GM18861 (cell line): ENCODE measurements around the gene LCP1.
"Not testable (repeated sequence)": the region's sequence is repeated elsewhere in the genome, so short reads cannot be mapped to it uniquely, and the experiment has no call there.

Experiments used
- ATAC-seq: cut with Tn5 transposase; IDR thresholded peaks from one replicate; pipeline ENCODE4 v1.9.1; 2021; ENCODE audit not compliant: unreplicated experiment

LCP1 gene

DNA sequence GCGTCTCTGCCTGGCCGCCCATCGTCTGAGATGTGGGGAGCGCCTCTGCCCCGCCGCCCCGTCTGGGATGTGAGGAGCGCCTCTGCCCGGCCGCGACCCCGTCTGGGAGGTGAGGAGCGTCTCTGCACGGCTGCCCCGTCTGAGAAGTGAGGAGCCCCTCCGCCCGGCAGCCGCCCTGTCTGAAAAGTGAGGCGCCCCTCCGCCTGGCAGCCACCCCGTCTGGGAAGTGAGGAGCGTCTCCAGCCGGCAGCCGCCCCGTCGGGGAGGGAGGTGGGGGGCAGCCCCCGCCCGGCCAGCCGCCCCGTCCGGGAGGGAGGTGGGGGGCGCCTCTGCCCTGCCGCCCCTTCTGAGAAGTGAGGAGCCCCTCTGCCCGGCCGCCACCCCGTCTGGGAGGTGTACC lies 19.2 kb downstream of the LCP1 start:
- not testable (repeated sequence) for ATAC-seq

DNA sequence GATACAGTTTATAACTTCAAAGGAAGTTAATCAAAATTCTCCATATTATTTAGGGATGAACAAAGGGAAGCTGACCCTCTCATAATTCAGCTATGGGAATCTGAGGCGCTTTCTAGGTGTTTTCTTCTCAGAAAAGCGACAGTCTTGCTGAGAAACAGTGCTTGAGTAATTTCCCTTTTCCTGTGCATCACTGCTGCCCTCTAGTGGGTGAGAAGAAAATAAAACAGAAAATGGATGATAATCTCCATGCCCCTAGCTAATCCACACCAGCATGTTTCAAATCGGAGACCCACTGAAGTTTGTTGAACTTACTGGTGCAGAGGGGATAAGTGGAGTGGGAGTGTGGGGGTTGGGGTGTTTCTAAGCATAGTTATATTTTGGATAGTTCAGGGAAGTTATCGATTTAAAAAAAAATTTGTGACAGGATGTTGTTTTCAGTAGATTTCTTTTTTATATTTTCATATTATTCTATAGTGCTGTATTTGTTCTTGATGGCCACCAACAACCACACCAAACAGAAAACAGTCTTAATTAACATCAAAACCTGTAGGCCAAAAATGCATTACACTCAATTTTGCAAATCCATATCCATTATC lies 21.4 kb downstream of the LCP1 start:
- ATAC-seq: peak; percentile 35

DNA sequence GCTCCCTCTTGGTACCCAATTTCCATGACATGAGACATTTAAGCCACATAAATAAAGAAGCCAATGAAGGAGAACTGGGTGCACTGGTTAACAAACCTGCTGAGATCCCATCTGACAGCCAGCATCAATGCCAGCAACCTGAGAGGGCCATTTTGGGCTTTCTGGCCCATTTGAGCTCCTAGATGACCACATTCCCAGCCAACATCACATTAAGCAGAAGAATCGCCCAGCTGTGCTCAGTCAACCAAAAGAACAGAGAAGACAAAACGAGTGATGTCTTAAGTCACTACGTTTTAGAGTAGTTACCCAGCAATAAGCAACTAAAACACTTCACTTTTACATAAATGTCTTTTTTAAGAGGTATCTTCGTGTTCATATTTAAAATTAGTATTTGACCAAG lies 21.9 kb downstream of the LCP1 start:
- no peak for ATAC-seq

DNA sequence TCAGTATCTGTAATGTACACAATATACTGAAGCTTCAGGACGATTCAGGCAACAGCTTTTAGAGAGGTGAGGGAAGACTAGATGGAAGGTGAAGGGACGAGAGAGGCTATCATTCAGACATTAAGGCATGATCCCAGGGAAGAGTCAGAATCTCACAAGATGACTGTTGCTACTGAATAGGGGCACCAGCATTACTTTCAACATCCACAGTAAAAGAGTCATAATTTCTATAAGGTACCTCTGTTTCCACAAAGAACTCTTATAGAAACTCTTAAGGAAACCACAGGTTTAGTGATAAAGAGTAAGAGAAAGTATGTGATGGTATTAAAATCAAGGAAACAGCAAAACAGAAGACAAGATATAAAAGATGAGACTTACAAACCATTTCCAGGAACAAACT lies 23.0 kb downstream of the LCP1 start:
- ATAC-seq: no peak

DNA sequence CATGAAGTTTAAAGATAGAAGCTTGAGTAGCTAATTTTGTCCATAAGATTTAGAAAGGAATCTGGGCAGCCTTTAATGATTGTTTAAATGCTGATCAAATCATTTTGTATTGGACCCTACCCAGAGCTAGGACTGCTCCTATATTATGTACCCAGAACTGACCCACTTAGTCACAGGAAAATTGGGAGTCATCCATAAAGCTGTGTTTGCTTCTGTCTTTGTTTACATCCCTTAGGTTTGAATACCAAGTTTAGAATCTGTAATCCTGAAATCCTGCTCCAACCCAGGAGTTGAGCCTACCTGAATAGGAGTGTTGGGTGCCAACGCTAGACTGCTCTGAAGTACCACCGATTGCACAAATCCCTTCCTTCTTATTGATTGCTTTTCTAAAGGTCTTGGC lies 23.8 kb downstream of the LCP1 start:
- ATAC-seq: no peak

DNA sequence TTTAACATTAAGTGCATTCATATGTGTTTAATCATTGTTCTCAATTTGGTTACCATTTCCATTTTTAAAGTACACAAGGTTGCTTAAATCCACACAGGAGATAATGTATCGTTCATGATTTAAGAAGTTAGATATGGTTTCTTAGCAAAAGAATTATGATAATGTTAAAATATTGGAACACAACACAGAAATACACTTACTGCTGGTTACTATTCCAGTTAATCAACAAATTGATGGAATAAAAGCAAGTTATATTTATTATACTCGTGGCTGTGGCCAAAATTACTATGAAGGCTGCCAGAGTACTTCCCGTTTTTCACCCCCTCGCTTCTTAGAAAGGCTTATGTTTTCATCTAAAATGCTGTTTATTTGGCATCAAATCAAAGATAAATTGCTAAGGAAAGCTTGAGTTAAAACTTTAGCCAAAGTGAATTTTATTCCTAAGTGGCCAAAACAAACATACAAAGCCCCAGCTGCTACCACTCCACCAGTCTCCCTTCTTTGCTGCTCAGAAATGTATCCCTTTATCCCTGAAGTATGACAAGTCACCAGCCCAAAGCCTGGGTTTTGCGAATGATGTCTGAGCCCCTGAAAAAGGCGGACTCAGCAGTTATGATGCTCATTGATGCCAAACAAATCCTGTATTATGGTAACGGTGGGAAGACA lies 27.7 kb downstream of the LCP1 start:
- ATAC-seq: no peak

DNA sequence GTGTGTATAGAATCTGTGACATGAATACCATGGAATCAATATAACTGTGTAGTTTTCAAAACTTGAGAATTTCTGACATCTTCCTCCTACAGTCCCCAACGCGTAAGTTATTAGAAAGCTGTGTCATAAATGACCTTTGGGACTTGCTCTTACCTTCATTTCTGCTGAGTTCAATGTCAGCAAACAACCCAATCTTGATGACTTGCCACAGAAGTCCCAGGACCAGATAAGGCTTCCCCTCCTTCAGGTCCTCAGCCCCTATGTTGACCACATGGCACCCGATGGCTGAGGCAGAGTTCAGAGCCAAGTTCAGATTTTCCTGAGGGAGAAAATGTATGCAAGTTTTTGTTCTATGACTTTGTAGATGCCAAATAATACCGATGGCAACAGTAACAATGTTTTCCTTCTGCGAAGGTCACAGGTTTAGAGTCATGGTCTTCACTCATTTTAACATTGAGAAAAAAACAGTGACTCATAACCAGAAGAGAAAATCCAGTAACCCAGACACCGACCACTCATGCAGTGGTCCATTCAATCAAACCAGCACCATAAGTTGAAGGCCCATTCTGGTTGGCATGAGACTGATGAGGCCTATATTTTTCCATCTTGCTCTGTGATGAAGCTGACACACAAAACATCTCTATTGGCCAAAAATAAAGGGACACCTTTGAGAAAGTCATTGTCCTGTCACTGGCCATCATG lies 29.2 kb downstream of the LCP1 start:
- ATAC-seq: no peak

DNA sequence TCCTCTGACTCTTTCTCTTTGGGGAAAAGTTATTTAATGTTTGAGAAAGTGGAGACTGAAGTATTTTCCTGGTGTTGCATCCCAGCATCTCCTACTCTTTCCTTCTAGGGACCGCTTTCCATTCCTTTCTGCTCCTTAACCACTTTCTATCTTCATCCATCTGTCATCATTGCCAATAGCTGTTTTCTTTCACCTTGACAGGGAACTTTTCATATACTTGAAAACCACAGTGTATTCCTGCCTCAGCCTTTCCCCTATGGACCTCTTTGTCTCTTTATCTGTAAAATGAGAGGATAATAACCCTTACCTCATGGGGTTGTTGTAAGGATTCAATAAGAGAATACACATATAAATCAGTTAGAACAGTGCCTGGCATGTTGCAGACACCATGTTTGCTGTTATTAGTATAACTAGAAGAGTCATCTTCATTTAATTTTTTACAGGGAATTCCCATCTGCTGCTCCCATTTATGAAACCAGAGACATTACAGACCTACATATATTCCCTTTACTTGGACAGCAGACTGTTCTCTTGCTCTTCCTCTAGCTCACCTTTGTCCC lies 31.8 kb downstream of the LCP1 start:
- no peak for ATAC-seq

DNA sequence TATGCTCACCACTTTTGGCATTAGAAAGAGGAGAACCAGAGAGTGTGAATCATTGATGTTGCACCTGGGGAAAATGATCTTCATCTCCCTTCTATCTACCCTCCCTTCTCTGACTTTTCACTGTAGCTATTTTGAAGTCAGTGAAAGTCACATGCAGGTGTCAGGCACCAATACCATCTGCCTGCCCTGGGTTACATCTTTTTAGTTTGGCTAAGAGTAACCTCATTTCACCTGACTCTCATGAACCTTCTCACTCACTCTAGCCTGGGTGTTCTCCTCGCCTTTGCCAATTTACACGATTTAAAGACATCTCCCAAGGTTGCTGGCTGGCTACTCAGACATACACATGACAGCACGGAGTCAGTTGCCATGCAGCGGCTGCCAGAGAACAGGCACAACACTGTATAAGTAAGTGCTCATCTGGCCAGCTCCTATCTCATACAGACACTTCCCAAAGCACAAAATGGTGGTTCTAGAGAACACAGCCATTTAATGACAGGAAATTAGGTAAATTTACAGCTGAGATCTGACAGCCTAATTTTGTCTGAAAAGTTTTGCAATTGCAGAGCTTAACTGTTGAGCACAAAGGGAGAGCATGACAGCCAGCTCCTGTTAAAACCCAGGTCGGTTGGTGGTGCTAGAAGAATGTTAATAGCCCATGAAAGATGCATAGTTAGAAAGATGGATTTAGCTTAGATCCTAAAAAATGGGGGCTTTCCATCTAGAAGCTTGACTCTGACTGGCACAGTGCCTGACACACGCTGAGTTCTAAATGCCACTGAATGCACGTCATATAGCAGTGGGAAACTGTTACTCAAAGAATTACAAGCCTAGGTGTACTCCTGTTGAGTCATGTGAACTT lies 32.5 kb downstream of the LCP1 start:
- ATAC-seq: no peak

DNA sequence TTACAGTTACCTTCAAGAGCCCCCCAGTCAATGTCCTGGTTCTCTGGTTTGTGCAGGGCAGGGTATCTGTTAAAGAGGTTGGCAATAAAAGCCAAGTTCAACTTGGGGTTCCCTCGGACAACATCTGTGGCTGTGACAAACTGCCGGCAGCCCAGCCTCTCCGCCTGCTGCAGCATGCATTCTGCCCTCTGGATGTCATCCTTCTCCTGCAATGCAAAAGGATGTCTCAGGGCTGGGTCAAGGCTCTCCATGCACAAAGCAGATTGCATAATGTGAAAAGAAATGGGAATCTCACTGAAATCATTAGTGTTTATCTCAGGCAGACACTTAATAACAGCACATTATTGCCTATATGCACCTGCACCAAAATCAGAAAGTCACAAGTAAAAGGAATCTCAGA lies 35.1 kb downstream of the LCP1 start:
- ATAC-seq: no peak

DNA sequence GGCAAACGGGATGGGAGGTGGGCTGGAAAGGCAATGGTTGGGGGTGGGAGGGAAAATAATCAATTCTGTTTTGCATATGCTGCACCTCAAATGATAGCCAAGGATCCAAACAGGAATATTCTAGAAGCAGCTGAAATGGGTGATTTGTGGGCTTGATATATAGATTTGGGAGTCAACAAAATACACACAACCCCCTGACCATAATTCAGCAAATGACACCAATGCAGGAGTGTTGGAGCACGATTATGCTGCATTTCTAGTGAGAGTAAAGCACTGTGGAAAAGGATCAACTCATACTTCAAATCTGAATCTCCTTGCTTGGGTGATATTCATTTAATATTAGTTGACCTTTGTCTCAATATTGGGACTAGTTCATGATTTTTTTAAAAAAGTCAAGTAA lies 36.0 kb downstream of the LCP1 start:
- no peak for ATAC-seq

DNA sequence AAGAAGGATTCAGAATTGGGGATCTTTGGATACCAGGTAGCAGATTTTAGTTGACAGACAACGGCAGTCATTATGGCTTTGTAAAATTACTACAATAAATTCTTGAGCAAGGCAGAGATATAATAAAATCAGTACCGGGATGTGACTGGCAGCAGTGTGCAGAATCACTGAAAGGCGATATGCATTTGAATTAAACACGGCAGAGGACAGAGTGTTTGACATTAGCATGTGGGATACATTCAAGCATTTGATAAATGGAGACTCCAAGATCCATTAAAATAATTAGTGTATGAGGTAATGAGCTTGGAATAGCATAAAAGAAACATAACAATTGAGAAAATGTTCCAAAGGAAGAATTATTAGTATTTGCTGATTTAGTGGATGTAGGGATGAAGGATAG lies 36.8 kb downstream of the LCP1 start:
- ATAC-seq: no peak

DNA sequence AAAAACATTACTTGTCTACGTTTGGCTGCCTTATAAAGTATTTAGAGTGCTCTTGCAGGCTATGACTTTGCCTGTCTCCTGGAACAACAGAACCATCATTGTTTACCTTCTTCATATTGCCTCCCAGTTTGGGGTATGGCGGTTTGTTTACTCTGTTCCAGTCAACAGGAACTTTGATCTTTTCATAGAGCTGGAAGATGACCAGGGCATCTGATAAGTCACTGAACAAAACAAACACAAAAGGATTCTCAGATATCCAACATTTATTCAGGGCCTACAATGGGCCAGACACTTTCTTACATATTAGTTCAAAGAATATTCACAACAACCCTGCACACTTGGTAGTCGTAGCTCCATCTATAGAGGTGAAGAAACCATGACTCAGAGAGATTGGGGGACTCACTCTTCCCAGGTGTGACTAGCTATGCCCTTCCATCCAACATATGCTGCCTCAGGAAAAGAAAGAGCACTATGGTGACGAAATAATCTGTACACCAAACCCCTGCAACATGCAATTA lies 38.7 kb downstream of the LCP1 start:
- no peak for ATAC-seq

DNA sequence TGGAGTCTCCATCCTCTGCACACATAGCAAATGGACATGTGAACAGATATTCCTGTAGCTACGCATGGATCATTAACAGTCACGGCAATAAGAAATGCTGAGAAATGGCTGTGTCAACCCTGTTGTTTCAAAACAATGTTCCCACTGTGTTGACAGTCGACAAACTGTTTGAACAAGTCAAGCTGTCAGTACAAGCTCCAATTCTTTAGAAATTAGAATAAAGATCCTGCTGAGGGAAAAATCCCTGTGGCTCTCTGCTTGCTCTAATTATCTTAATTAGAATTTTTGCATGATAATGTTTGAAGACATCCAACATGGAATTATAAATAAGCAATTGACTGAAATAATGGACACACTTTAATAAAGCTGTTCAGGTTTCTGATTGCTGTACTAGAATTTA lies 39.2 kb downstream of the LCP1 start:
- ATAC-seq: no peak

DNA sequence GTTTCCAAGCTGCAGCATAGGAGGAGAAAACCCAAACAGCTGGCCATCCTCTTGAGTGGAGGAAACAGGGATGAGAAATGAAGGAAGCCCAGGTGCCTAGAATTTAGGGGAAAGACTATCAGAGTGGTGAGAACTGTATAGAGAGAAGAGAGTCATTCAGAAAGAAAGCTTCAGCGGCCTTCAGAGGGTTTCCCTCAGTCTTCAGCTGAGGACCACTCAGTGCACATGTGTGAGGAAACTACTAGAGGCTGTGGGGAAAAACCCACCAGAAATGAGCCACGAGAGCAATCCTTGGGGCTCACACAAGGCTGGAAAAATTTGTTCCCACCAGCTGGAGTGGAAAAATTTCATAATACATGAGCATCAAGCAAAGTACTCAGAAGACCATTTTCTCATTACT lies 41.9 kb downstream of the LCP1 start:
- no peak for ATAC-seq

DNA sequence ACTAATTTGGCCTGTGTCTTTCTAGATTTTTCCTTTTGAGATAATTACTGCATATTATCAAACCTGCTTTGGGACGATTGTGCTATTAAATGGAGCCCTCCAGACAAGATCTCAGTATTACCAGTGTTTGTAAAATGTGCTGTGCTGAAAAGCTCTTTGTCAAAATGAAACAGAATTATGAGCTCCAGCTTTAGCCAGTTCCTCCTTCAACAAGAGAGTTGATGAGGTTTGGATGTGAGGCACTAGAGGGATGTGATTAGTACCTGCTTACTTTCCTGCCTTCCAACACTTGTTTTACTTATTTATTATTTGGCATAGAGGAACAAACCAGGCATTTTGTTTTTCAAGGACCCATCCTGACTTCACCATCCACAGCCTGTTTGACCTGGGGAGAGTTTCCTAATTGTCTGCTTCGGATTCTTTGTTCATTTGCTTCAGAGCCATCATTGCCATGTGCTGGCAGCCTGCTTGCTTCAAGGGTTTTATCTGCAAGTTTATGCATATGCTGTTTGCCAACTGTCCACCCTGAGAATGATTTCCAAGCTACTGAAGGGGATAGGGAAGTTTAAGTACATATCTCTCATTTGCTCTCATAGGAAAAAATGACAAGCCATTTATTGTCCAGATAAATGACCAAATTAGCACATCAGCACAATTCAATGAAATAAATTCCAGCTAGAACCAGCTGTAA lies 44.2 kb downstream of the LCP1 start:
- ATAC-seq: no peak

DNA sequence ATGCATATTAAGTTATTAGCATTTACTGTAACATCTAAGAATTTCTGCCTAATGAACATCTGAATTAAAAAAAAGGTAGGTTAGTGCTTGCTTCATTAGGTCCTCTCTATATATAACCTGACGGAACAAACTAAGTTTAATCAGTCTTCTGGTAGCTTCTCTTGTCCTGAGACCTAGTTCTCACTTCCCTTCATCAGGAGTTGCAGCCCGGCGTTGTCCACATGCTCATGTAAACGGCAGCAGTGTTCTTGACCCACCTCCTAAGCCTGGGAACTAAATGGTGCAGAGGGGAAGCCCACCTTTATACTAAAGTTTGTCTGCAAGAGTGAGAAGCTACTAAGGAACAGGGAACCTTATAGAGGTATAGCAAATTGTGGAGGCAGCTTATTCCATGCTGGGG lies 45.3 kb downstream of the LCP1 start:
- no peak for ATAC-seq

DNA sequence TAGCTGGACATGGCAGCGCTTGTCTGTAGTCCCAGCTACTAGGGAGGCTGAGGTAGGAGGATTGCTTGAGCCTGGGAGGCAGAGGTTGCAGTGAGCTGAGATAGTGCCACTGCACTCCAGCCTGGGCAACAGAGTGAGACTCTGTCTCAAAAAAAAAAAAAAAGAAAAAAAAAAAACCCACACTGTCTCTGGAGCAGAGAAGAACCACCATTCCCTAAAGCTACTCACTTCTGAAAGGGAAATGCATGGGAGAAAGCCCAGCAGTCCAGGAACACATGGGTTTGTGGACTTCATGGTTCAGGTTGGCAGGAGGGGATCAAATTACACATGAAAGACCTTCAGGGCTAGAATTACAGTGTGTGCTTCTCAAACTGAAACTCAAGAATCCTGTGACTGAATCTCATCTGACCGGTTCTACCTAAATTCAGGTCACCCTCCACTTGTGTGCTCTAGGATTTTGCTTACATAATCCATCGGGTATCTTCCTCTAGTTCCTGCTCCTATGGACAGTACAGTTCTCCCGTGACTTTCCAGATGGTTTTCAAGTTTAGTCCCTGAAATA lies 46.9 kb downstream of the LCP1 start:
- no peak for ATAC-seq

DNA sequence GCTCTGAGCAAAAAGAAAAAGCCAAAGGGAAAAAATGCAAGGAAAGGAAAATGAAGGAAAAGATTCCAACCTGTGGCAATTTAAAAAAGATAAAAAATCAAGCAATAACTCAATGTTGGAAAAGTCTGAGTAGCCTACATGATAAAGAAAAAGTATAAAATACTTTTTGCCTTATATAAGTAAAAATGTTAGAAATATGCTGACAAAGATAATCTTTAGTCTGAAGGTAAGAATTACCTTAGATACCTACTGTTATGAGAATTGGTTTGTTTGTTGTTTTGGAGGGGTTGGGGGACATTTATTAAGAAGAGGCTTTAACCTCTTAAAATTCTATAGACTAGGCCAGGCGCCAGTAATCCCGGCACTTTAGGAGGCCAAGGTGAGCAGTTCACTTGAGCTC lies 47.5 kb downstream of the LCP1 start:
- ATAC-seq: no peak

DNA sequence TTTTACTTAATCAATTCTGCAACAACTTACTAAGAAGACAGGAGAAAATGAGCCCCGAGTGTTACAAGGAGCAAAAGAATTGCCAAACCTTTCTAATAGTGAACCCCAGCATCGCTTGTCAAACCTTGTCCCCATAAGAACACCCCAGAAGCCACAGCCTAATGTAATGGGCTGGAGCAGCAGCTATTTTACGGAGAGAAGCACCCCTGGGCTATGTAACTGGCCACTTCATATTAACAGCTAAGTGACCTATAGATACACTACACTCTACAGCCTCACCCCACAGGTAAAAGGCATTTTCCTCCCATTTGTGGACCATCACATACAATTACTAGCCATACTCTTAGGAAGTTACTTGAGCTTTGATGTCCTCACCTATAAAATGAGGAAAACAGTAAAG lies 49.9 kb downstream of the LCP1 start:
- no peak for ATAC-seq
